ENCODE data around the gene SCN10A. TPM values are rescaled to one million over a fixed set of nuclear protein-coding genes. Genes with fewer than 3 reads are reported as not detected.

Gene SCN10A
- total RNA-seq (under 1 TPM in 8 of 9 donors, not detected in 1; 0.05 to 0.56 (median 0.11) TPM), polyA plus RNA-seq (under 1 TPM; 0.11 to 0.72 TPM)
- long read RNA-seq, donor 1 = 0 reads
- long read RNA-seq, donor 2, partial matches to known transcripts = 0 of 2 reads
- long read RNA-seq, donor 2, other reads (novel, unspliced or antisense) = 2 of 2 reads
- long read RNA-seq, donor 3, partial matches to known transcripts = 1 of 2 reads
- long read RNA-seq, donor 3, other reads (novel, unspliced or antisense) = 1 of 2 reads

DNA sequence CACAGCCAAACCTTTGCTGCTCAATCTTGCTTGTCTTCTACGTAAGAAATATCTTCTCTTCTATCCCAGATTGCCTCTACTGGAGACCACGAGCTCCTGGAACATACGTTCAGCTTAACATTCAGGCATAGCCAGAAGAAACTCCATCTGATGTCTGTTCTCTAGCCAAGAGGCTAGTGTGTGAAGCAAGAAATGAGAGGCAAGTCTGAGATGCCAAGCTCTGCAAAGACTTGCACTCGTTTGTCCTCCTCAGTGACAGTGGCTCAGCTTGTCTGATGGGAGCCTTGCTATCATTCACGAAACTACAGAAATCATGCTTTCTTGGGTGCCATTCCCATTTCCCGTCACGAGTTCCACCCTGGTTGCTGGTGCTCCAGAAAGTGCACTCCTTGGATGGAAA is at the start of gene SCN10A:
Gene SCN10A, minus strand, starts transcription at position 192 of the 400 bp plus-strand sequence. CDS start 22,207 bp downstream, outside the sequence.
- Histone ChIP-seq H3K4me1 (no peaks in the 10 kb centered on the region), H3K27ac (no peak within 1 kb of the TSS), H3K9me3 (no peaks in the 10 kb centered on the region), H3K4me3 (no peak within 1 kb of the TSS), H3K36me3 (no peaks in the 10 kb centered on the region), H3K27me3 (peaks cover 0 to 8% (median 0%) of the 10 kb centered on the region in 9 donors)
- no peak for DNase-seq
- intact Hi-C loops (cut with DNase I) = no loop called here
- no peak for ATAC-seq
- WGBS, 4 donors = 66 to 76% (median 70%) methylated on average over 7 of the region's 7 CpGs
- TF ChIP-seq POLR2A (IDR thresholded peaks at IDR 0.05) (no peak), CTCF (IDR thresholded peaks at IDR 0.05) (no peak)

GRCh38 chr3:38853011-38853410 is 37.0 kb upstream of the SCN10A start:
- TF ChIP-seq CTCF (IDR thresholded peaks at IDR 0.05) = no peak
- no peak for TF ChIP-seq POLR2A (IDR thresholded peaks at IDR 0.05)
- ATAC-seq = no peak

DNA sequence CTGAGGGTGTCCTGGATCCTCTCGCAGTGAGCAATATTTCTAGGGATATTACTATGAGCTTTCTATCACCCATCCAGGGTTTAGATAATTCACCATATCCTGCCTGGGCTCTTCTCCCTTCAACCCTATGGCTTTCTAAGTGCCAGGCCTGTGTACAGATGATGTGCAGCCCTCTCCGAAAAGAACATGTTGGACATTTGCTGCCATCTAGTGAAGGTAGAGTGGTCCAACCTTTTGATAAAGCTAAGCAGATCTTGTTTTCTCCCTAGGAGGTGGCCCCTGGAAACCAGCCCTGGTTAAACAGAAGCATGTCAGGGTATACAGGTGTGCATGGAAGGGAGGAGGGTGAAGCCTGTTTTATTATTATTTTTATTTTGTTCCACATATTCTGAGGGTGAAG is 27.9 kb upstream of the SCN10A start:
- Histone ChIP-seq H3K27ac (no peak overlapping the region), H3K9me3 (no peaks in the 10 kb centered on the region), H3K4me3 (no peak overlapping the region), H3K4me1 (no peaks in the 10 kb centered on the region), H3K27me3 (no peaks in the 10 kb centered on the region), H3K36me3 (no peaks in the 10 kb centered on the region)
- intact Hi-C loops (cut with DNase I) = loop anchor here (1.0 to 10.0 kb wide), 12 partner anchors 99 to 349 kb away; partner anchors contain the start of gene EXOG (in 5 of the 10)
- 48 to 55% (median 52%) methylated on average over 2 of the region's 2 CpGs for WGBS, 4 donors
- ATAC-seq (peak in 3 of 4 donors; percentile 85 to 94 (median 93)), DNase-seq (peak in 2 of 5 donors; percentile 16 to 26)
- TF ChIP-seq POLR2A (IDR thresholded peaks at IDR 0.05) = no peak
- TF ChIP-seq CTCF (IDR thresholded peaks at IDR 0.05) = peak; percentile 18 to 60 (median 53)

More at GRCh38 chr3:38853011-38853410, 37.0 kb upstream of the SCN10A start:
- Histone ChIP-seq H3K36me3 (no peaks in the 10 kb centered on the region), H3K4me1 (no peaks in the 10 kb centered on the region), H3K9me3 (peaks cover 0 to 16% (median 0%) of the 10 kb centered on the region in 12 donors), H3K27me3 (no peaks in the 10 kb centered on the region), H3K27ac (no peak overlapping the region), H3K4me3 (no peak overlapping the region)
- no peak for DNase-seq
- intact Hi-C loops (cut with DNase I) = no loop called here

DNA sequence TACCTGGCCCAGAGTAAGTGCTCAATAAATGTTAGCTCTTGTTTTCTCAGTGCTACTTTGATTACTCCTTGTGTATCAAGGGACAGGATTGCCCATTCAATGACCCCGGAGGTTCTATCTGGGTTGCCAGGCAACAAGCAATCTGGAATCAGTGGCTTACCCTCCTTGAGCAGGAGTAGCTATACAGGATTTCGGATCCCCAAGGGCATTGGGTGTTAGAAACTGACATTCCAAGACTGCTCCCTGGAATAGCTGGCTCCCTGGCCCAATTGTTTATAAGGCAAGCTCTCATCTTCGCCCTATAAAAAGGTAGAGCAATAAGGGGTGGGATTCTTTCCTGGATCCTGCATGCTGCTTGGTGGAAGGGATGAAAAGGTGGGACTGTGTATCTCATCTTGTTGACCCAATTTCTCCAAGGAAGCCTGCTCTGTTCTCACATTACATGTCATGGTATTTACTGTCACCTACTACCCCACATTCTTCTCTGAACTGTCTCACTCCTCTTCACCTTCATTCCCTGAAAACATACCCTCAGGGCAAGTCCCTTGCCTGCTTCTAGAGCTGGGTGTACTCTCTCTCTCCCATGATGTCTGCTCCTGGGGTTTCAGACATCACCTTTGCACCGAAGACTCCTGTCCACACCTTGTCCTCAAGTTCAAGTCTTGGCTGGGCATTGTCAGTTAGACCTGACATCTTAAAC is 26.4 kb upstream of the SCN10A start:
- 63 to 74% (median 64%) methylated on average over 4 of the region's 4 CpGs for WGBS, 4 donors
- DNase-seq (no peak), ATAC-seq (no peak)
- Histone ChIP-seq H3K27ac (no peak overlapping the region), H3K27me3 (no peaks in the 10 kb centered on the region), H3K9me3 (no peaks in the 10 kb centered on the region), H3K36me3 (no peaks in the 10 kb centered on the region), H3K4me1 (no peaks in the 10 kb centered on the region), H3K4me3 (no peak overlapping the region)
- no peak for TF ChIP-seq CTCF (IDR thresholded peaks at IDR 0.05)
- no peak for TF ChIP-seq POLR2A (IDR thresholded peaks at IDR 0.05)
- intact Hi-C loops (cut with DNase I) = loop anchor here in 9 of 10 donors (5.0 to 10.0 kb wide), 9 partner anchors 98 to 348 kb away; partner anchors contain the start of gene EXOG (in 5 of the 9)
